Adrenal gland (tissue), 5 donors: ENCODE results near the gene DSG1.

Source experiments
- CTCF ChIP-seq, 6 experiments: fragments of 450-650 bp in 4 of 6; fragments of 200-600 bp in 2 of 6; sonication (generic) in 1 of 6; IDR thresholded peaks; 1 replicate in 5 of 6; 2 replicates in 1 of 6; pipeline versions ENCODE4 v1.5.1 to v1.8.0; 2016 to 2021; ENCODE audit warnings: antibody characterized with exemption in 6 of 6, mild to moderate bottlenecking in 2 of 6, moderate library complexity in 1 of 6
- POLR2A ChIP-seq, 2 donors: fragments of 450-650 bp; IDR thresholded peaks; one replicate each; pipeline ENCODE4 v1.6.1; 2017; ENCODE audit warnings: antibody characterized with exemption in 2 of 2, mild to moderate bottlenecking in 2 of 2, moderate library complexity in 1 of 2
- donor health status: DM: no; HTN: no; CAD: no.

DNA sequence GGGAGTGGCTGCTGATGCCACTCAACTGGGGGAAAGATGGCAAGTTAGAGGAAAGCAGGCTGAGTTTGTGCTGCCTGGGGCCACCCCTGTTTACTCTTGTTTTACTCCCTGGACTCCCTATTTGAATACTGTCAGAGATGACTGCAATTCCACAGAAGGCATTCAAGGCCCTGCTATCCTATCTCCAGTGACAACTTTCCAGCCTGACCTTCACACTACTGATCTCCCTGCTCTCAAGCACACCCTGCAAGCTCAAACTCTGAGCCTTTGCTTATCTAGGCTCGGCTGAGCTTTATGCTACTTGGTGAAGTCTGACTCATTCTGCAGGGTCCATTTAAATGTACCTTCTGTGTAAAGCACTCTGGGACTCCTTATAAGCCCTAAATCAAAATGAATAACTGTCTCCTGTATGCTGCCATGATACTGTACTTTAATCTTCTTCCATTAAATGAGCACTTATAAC is 39.3 kb upstream of the DSG1 start:
- no peak for TF ChIP-seq POLR2A (IDR thresholded peaks at IDR 0.05)
- no peak for TF ChIP-seq CTCF (IDR thresholded peaks at IDR 0.05)
